ENCODE results near the gene SDC4.

SDC4 gene, protein sequence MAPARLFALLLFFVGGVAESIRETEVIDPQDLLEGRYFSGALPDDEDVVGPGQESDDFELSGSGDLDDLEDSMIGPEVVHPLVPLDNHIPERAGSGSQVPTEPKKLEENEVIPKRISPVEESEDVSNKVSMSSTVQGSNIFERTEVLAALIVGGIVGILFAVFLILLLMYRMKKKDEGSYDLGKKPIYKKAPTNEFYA

GRCh38 chr20:45347936-45348778 lies at the start of gene SDC4:
SDC4 (minus strand) TSS chr20:45348424; CDS start chr20:45348384, 40 bp downstream.
- DNase-seq (ENCODE audit: low read depth in 2 of 2), result peak; percentile 56 to 74
- H3K4me3 ChIP-seq (replicated peaks in 1 of 2; ENCODE audit: low read depth in 2 of 2, low read length in 2 of 2), result peak within 1 kb of the TSS; percentile 83 to 88

GRCh38 chr20:45395114-45395415 lies 46.8 kb upstream of the SDC4 start:
- no peak for DNase-seq (ENCODE audit: low read depth in 2 of 2)
- TF ChIP-seq, protein P1, sequence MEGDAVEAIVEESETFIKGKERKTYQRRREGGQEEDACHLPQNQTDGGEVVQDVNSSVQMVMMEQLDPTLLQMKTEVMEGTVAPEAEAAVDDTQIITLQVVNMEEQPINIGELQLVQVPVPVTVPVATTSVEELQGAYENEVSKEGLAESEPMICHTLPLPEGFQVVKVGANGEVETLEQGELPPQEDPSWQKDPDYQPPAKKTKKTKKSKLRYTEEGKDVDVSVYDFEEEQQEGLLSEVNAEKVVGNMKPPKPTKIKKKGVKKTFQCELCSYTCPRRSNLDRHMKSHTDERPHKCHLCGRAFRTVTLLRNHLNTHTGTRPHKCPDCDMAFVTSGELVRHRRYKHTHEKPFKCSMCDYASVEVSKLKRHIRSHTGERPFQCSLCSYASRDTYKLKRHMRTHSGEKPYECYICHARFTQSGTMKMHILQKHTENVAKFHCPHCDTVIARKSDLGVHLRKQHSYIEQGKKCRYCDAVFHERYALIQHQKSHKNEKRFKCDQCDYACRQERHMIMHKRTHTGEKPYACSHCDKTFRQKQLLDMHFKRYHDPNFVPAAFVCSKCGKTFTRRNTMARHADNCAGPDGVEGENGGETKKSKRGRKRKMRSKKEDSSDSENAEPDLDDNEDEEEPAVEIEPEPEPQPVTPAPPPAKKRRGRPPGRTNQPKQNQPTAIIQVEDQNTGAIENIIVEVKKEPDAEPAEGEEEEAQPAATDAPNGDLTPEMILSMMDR (IDR thresholded peaks at IDR 0.05; ENCODE audit: low read depth, low read length), result no peak
- no peak overlapping the region for H3K4me3 ChIP-seq (replicated peaks in 1 of 2; ENCODE audit: low read depth in 2 of 2, low read length in 2 of 2)

More at GRCh38 chr20:45347936-45348778, at the start of gene SDC4:
- TF ChIP-seq, protein P1 (IDR thresholded peaks at IDR 0.05; ENCODE audit: low read depth, low read length), result no peak

- TF ChIP-seq, protein P1 (IDR thresholded peaks at IDR 0.05; ENCODE audit: low read depth, low read length), result no peak
- DNase-seq (ENCODE audit: low read depth in 2 of 2), result no peak
- H3K4me3 ChIP-seq (replicated peaks in 1 of 2; ENCODE audit: low read depth in 2 of 2, low read length in 2 of 2), result no peak overlapping the region
Measured at GRCh38 chr20:45394221-45395113, 46.2 kb upstream of the SDC4 start.

DNA sequence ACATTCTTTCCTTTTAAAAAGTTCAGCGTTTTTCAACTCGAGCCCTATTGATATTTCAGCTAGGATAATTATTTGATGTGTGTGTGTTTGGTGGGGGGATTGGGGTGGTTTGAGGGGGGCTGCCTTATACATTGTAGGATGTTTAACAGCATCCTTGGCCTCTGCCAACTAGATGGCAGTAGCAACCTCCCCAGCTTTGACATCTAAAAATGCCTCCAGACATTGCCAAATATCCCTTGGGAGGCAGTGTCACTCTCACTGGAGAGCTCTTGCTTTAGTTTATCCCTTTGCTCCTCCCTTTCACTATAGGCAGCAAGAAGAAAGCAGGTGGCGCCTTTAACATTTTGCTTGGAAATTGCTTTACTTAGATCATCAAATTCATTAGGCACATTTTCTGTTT lies 44.5 kb upstream of the SDC4 start:
- H3K4me3 ChIP-seq (replicated peaks in 1 of 2; ENCODE audit: low read depth in 2 of 2, low read length in 2 of 2), result no peak overlapping the region
- DNase-seq (ENCODE audit: low read depth in 2 of 2), result no peak
- TF ChIP-seq, protein P1 (IDR thresholded peaks at IDR 0.05; ENCODE audit: low read depth, low read length), result no peak

DNA sequence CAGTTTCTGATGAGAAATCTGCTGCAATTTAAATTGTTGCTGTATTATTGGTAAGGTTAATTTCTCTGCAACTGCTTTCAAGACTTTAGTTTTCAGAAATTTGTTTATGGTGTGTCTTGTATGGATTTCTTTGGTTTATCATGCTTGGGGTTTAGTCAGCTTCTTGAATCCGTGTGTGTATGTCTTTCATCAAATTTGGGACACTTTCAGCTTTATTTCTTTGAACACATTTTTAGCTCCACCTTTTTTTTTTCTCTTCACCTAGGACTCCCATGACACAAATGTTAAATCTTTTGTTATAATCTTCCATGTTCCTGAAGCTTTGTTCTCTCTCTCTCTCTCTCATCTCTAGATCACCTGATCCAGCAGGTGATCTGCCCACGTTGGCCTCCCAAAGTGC lies 43.3 kb upstream of the SDC4 start:
- no peak overlapping the region for H3K4me3 ChIP-seq (replicated peaks in 1 of 2; ENCODE audit: low read depth in 2 of 2, low read length in 2 of 2)
- TF ChIP-seq, protein P1 (IDR thresholded peaks at IDR 0.05; ENCODE audit: low read depth, low read length), result no peak
- DNase-seq (ENCODE audit: low read depth in 2 of 2), result no peak

- TF ChIP-seq, protein P1 (IDR thresholded peaks at IDR 0.05; ENCODE audit: low read depth, low read length), result no peak
- H3K4me3 ChIP-seq (replicated peaks in 1 of 2; ENCODE audit: low read depth in 2 of 2, low read length in 2 of 2), result no peak overlapping the region
- DNase-seq (ENCODE audit: low read depth in 2 of 2), result no peak
Measured at GRCh38 chr20:45390931-45391330, 42.7 kb upstream of the SDC4 start.
